Ovary (tissue), 9 donors: Measurements from ENCODE around the gene MITF. TPM values are rescaled to one million over a fixed set of nuclear protein-coding genes. Genes with fewer than 3 reads are reported as not detected.

Experiments
- DNase-seq, 5 donors: peaks; one replicate each; pipeline ENCODE4 v3.0.0-alpha.2; 2019 to 2020
- H3K27ac ChIP-seq, 2 donors: fragments of 200-600 bp; one replicate each; pipeline versions ENCODE4 v1.5.1 to v1.8.0; 2019 to 2022
- H3K27me3 ChIP-seq: fragments of 200-600 bp; one replicate; pipeline ENCODE4 v1.8.0; 2022
- H3K36me3 ChIP-seq: fragments of 200-600 bp; sonication (generic); one replicate; pipeline ENCODE4 v1.5.1; 2019
- H3K4me1 ChIP-seq: one replicate; pipeline ENCODE4 v1.8.1; 2013; ENCODE audit warnings: mild to moderate bottlenecking, moderate library complexity; ENCODE audit not compliant: insufficient read depth
- H3K4me3 ChIP-seq: fragments of 200-600 bp; sonication (generic); one replicate; pipeline ENCODE4 v1.5.1; 2017
- H3K9me3 ChIP-seq, 2 donors: fragments of 200-600 bp in 1 of 2; sonication (generic) in 1 of 2; one replicate each; pipeline versions ENCODE4 v1.5.1 to v1.8.1; 2013 to 2019; ENCODE audit warnings: mild to moderate bottlenecking in 1 of 2, moderate library complexity in 1 of 2
- EP300 ChIP-seq: sonication (generic); formaldehyde crosslinking; IDR thresholded peaks from one replicate; pipeline ENCODE4 v1.6.1; 2017; ENCODE audit warnings: antibody characterized with exemption
- POLR2A ChIP-seq: fragments of 450-650 bp; IDR thresholded peaks from one replicate; pipeline ENCODE4 v1.6.1; 2017; ENCODE audit warnings: antibody characterized with exemption, mild to moderate bottlenecking, moderate library complexity
- WGBS, 3 donors: extraction: QIAGEN DNeasy Blood & Tissue Kit in 1 of 3; methylation state at CpG; one replicate each; pipeline versions ENCODE4 v1.1.5 to v1.1.7; 2013 to 2017; 5-methylcytosine and 5-hydroxymethylcytosine counted together
- intact Hi-C, 4 donors: fragments of 100-400 bp; cut with DNase I; formaldehyde crosslinking; loops; one replicate each; pipeline versions ENCODE4 v1.11.0 to v1.15.1; 2022 to 2023
- polyA plus RNA-seq, 2 donors: library from polyadenylated mRNA; stranded (reverse); fragments of 200-250 nt in 1 of 2; fragments of 350-450 nt in 1 of 2; fragmentation: Illumina TruSeq in 1 of 2; extraction: RNeasy Lipid Tissue Mini Kit (QIAGEN cat#74804) in 1 of 2; gene quantifications; one replicate each; pipeline ENCODE4 v1.2.3, GENCODE V29; 2013 to 2014
- total RNA-seq, 7 donors: library from RNA; depleted of rRNA in 2 of 7; stranded (reverse); fragments of >200 nt in 2 of 7; fragmentation: NEBNext Ultra II Directional in 3 of 7; extraction: Animal tissue kit (Norgen Biotek cat#: 25700) in 3 of 7; gene quantifications; one replicate each; pipeline versions ENCODE4 v1.1.0 to v1.2.4, GENCODE V29; 2016 to 2023
- TF ChIP-seq, protein P1 (sequence below), 3 donors: fragments of 450-650 bp in 2 of 3; fragments of 200-600 bp in 1 of 3; IDR thresholded peaks; one replicate each; pipeline versions ENCODE4 v1.5.1 to v1.8.0; 2016 to 2022; ENCODE audit warnings: antibody characterized with exemption in 3 of 3, mild to moderate bottlenecking in 1 of 3
- donor health status: DM: no; HTN: no; CAD: no; lungs with moderate emphysema.
- donor health status: DM: no; HTN: no; CAD: no.
- donor health status: Bipolar disorder and iron deficiency.
- donor health status: DM: yes; HTN: yes; CAD: no.
- donor health status: DM: no; HTN: no; CAD: no.
- donor health status: DM: yes; HTN: yes; CAD: no.

Gene MITF
- total and polyA plus RNA-seq, 9 donors, result 13.6 to 38.0 (median 24.9) TPM

DNA sequence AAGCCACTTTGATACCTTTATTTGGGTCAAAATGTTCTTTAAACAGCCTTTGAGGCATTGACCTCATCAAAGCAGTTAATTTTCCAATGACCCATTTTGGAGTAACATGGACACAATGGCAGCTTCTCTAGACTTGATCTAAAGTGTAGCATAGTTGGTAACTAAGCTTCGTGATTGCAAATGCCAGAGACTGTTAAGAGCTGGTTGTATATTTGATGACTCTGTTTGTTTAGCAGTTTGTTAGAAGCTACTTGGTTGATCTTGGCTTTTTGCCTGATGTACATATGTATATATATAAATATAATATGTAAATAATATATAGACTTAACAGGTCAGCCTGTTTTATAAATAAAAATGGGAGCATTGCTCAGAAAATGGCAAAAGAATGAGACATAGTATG lies 68.4 kb downstream of the MITF start:
- Histone ChIP-seq H3K27ac (no peak overlapping the region), H3K4me1 (peaks cover 6% of the 10 kb centered on the region), H3K9me3 (no peaks in the 10 kb centered on the region), H3K36me3 (no peaks in the 10 kb centered on the region), H3K27me3 (no peaks in the 10 kb centered on the region), H3K4me3 (no peak overlapping the region)
- TF ChIP-seq, protein P1, sequence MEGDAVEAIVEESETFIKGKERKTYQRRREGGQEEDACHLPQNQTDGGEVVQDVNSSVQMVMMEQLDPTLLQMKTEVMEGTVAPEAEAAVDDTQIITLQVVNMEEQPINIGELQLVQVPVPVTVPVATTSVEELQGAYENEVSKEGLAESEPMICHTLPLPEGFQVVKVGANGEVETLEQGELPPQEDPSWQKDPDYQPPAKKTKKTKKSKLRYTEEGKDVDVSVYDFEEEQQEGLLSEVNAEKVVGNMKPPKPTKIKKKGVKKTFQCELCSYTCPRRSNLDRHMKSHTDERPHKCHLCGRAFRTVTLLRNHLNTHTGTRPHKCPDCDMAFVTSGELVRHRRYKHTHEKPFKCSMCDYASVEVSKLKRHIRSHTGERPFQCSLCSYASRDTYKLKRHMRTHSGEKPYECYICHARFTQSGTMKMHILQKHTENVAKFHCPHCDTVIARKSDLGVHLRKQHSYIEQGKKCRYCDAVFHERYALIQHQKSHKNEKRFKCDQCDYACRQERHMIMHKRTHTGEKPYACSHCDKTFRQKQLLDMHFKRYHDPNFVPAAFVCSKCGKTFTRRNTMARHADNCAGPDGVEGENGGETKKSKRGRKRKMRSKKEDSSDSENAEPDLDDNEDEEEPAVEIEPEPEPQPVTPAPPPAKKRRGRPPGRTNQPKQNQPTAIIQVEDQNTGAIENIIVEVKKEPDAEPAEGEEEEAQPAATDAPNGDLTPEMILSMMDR (IDR thresholded peaks at IDR 0.05), result no peak
- TF ChIP-seq EP300, result no peak
- TF ChIP-seq POLR2A, result no peak
- 93 to 100% (median 99%) methylated on average over 1 of the region's 1 CpG for WGBS, 3 donors
- DNase-seq, result no peak
- intact Hi-C loops, result no loop called here

DNA sequence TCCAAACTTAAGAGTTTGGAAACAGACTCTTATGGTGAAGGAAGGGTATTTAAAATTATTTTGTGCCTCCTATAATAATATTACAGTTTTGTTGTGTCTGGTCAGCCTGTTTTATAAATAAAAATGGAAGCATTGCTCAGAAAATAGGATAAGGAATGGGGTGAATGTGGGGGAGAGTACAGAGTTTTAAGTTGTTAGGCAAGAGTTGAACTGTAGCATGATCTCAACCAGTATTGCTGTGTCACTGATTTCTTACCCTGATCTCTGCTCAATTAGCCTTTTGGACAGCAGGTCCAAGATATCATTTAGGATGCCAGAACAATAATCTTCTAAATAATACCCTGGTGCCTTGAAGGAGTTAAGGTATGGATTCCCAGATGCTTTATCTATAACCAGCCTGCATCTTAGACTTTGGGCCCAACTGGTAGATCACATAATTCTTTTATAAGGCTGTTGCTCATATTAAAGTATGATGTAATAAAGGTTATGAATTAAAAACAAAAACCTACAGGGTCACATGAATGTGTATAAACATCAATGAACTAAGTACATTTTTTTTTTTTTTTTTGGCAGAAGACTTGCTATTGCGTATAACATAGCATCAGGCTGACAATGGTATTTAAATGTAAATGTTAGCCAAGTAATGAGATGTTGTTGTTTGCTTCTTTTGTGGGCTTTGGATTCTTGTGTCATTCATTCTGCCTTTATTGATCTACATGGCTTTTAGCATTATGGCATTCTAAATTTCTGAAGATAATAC lies 70.0 kb downstream of the MITF start:
- Histone ChIP-seq H3K27ac (no peak overlapping the region), H3K36me3 (no peaks in the 10 kb centered on the region), H3K4me3 (no peak overlapping the region), H3K4me1 (peaks cover 6% of the 10 kb centered on the region), H3K9me3 (no peaks in the 10 kb centered on the region), H3K27me3 (no peaks in the 10 kb centered on the region)
- no peak for DNase-seq
- TF ChIP-seq POLR2A, result no peak
- intact Hi-C loops, result no loop called here
- 67 to 82% (median 69%) methylated on average over 1 of the region's 1 CpG for WGBS, 3 donors

DNA sequence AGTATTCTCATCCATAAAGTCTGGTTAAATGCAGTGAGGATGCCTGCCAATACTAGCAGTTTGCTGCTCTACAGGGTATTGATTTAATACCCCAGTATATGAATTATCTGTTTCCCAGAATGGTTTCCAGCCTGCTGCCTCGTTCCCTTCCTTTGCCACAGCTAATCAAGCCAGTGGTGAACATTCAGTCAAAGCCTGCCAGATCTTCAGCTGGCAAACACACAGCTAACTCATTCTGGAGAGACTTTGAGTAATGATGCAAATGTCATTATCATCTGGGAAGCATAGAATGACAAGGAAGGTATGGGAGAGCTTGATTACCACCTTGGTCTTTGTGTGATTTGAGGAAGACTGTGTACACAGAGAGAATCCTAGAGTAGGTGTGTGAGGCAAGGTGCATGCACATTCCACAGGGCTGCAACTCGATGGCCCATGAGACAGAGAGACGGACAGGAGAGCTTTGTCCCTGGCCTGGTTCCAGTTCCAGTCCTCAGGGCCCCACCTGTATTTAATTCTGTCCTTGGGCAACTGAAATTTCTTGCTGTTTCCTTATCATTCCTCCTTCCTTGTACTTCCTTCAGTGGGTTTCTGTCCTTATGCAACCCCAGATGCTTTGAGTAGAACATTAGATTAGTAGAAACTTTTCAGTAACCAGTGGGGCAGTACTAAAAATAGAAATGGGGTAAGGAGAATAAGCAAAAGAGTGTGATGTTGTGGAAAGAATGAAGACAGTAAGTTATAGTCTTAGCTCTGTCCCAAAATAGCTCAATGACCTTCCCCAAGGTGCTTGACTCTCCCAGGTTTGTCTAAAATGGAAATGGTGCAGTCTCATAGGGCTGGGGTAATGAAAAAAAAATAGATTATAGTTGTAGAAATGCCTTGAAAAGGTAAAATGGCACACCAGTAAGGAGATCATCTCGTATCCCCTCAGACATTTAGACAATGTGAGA lies 72.5 kb downstream of the MITF start:
- H3K27me3 ChIP-seq, result no peaks in the 10 kb centered on the region
- TF ChIP-seq EP300 (no peak), POLR2A (no peak)
- TF ChIP-seq, protein P1 (IDR thresholded peaks at IDR 0.05), result no peak
- WGBS, 3 donors, result 76 to 85% (median 80%) methylated on average over 4 of the region's 4 CpGs
- H3K36me3 ChIP-seq, result no peaks in the 10 kb centered on the region
- peaks cover 6% of the 10 kb centered on the region for H3K4me1 ChIP-seq
- no peaks in the 10 kb centered on the region for H3K9me3 ChIP-seq
- intact Hi-C loops, result loop anchor here in 1 of 4 donors (5.0 kb wide), 1 partner anchor 609 kb away; no protein-coding TSS in a partner anchor
- no peak for DNase-seq
- no peak overlapping the region for H3K27ac ChIP-seq
- H3K4me3 ChIP-seq, result no peak overlapping the region

DNA sequence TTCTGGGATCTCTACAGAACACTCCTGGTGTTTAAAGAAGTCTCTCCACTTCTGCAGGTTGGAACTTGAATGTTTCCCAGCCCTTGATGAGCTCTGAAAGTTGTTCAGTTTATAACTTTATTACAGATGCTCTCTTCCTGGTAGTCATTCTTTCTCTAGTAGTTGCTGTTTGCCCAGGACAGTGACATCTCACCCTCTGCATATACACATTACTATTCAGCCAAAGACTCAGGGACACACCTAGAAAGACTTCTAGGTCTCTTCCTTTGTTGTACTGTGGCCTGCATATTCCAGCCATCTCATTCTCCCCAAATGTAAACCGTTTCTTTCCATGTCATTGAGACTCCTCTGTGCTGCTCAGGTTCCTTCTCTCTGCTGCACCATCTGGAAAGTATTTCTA lies 76.7 kb downstream of the MITF start:
- WGBS, 3 donors, result 30 to 55% (median 32%) methylated on average over 1 of the region's 1 CpG
- Histone ChIP-seq H3K9me3 (no peaks in the 10 kb centered on the region), H3K27ac (no peak overlapping the region), H3K4me3 (no peak overlapping the region), H3K27me3 (no peaks in the 10 kb centered on the region), H3K36me3 (no peaks in the 10 kb centered on the region), H3K4me1 (peaks cover 5% of the 10 kb centered on the region)
- intact Hi-C loops, result no loop called here
- DNase-seq, result no peak
- no peak for TF ChIP-seq EP300
- TF ChIP-seq, protein P1 (IDR thresholded peaks at IDR 0.05), result no peak
- TF ChIP-seq POLR2A, result no peak
